Neural cell (in vitro differentiated cells): ENCODE data around the gene MRNIP. TPM values are rescaled to one million over a fixed set of nuclear protein-coding genes. Genes with fewer than 3 reads are reported as not detected.

ENCODE experiments used
- H2AFZ ChIP-seq: fragments of 200-600, 300-800 bp; sonication (generic), shearing (Covaris generic); 2 replicates; pipeline ENCODE4 v1.6.0; 2014; ENCODE audit warnings: low read depth, mild to moderate bottlenecking, antibody characterized with exemption, low read length, moderate library complexity
- H3F3A ChIP-seq: fragments of 200-600 bp; shearing (Covaris generic); 2 replicates; pipeline ENCODE4 v1.6.1; 2016; ENCODE audit warnings: mild to moderate bottlenecking, moderate library complexity, mixed read lengths, antibody characterized with exemption, low read length; ENCODE audit not compliant: insufficient read depth, poor library complexity, severe bottlenecking
- H3K27ac ChIP-seq: fragments of 200-600, 300-800 bp; sonication (generic), shearing (Covaris generic); 2 replicates; pipeline ENCODE4 v1.5.1; 2014; ENCODE audit warnings: mild to moderate bottlenecking, low read length, moderate library complexity
- H3K27me3 ChIP-seq: fragments of 300-800, 200-600 bp; sonication (generic), shearing (Covaris generic); 2 replicates; pipeline ENCODE4 v1.6.0; 2014; ENCODE audit warnings: mild to moderate bottlenecking, low read depth, low read length, moderate library complexity; ENCODE audit not compliant: insufficient read depth
- H3K36me3 ChIP-seq: fragments of 300-800, 200-600 bp; sonication (generic), shearing (Covaris generic); 2 replicates; pipeline ENCODE4 v1.5.1; 2014; ENCODE audit warnings: mild to moderate bottlenecking, antibody characterized with exemption, low read length, moderate library complexity; ENCODE audit not compliant: insufficient read depth
- H3K4me2 ChIP-seq: fragments of 300-800, 200-600 bp; sonication (generic), shearing (Covaris generic); 2 replicates; pipeline ENCODE4 v1.6.0; 2014; ENCODE audit warnings: mild to moderate bottlenecking, low read length
- H3K4me3 ChIP-seq: fragments of 300-800, 200-600 bp; sonication (generic), shearing (Covaris generic); 2 replicates; pipeline ENCODE4 v1.5.1; 2014; ENCODE audit warnings: mild to moderate bottlenecking, low read length, moderate library complexity
- H3K79me2 ChIP-seq: fragments of 200-600 bp; shearing (Covaris generic); replicated peaks from 2 replicates; pipeline ENCODE4 v1.6.0; 2014; ENCODE audit warnings: mild to moderate bottlenecking, low read length, moderate library complexity; ENCODE audit not compliant: insufficient read depth
- H3K9ac ChIP-seq: fragments of 300-800, 200-600 bp; sonication (generic), shearing (Covaris generic); 2 replicates; pipeline ENCODE4 v1.6.1; 2016; ENCODE audit warnings: mild to moderate bottlenecking, low read length, mixed read lengths
- H3K9me2 ChIP-seq: fragments of 200-600 bp; shearing (Covaris generic); 2 replicates; pipeline ENCODE4 v1.6.1; 2016; ENCODE audit warnings: mild to moderate bottlenecking, low read length, mixed read lengths; ENCODE audit not compliant: insufficient read depth
- H3K9me3 ChIP-seq: fragments of 200-600, 300-800 bp; sonication (generic), shearing (Covaris generic); 2 replicates; pipeline ENCODE4 v1.6.1; 2016; ENCODE audit warnings: mild to moderate bottlenecking, mixed run types, low read length, moderate library complexity, mixed read lengths
- H4K20me1 ChIP-seq: fragments of 200-600 bp; shearing (Covaris generic); 2 replicates; pipeline ENCODE4 v1.6.1; 2016; ENCODE audit warnings: mild to moderate bottlenecking, mixed run types; ENCODE audit not compliant: insufficient read depth
- CTCF ChIP-seq: fragments of 450-650 bp; IDR thresholded peaks from 2 replicates; pipeline ENCODE4 v1.5.1; 2014; ENCODE audit warnings: antibody characterized with exemption, mild to moderate bottlenecking, moderate library complexity; ENCODE audit not compliant: poor library complexity, severe bottlenecking
- EP300 ChIP-seq: fragments of 450-650 bp; conservative IDR thresholded peaks from 2 replicates; pipeline ENCODE4 v1.6.1; 2014; ENCODE audit warnings: antibody characterized with exemption, mild to moderate bottlenecking, moderate library complexity; ENCODE audit not compliant: poor library complexity, severe bottlenecking
- EZH2 ChIP-seq: fragments of 200-600, 300-800 bp; shearing (Covaris generic), sonication (generic); IDR thresholded peaks from 2 replicates; pipeline ENCODE4 v1.6.1; 2014; ENCODE audit warnings: antibody characterized with exemption, low read length, borderline replicate concordance, mild to moderate bottlenecking; ENCODE audit not compliant: insufficient read depth, poor library complexity, severe bottlenecking
- MXI1 ChIP-seq: fragments of 450-650 bp; conservative IDR thresholded peaks from 2 replicates; pipeline ENCODE4 v1.6.1; 2014; ENCODE audit warnings: antibody characterized with exemption, mild to moderate bottlenecking; ENCODE audit not compliant: poor library complexity, severe bottlenecking
- POLR2AphosphoS5 ChIP-seq: IDR thresholded peaks from 2 replicates; pipeline ENCODE4 v1.6.1; 2012
- RAD21 ChIP-seq: fragments of 450-650 bp; conservative IDR thresholded peaks from 2 replicates; pipeline ENCODE4 v1.6.1; 2014; ENCODE audit warnings: antibody characterized with exemption, mild to moderate bottlenecking, moderate library complexity
- REST ChIP-seq: IDR thresholded peaks from 2 replicates; pipeline ENCODE4 v1.6.1; 2012; ENCODE audit warnings: borderline replicate concordance
- SMC3 ChIP-seq: fragments of 450-650 bp; conservative IDR thresholded peaks from 2 replicates; pipeline ENCODE4 v1.6.1; 2014; ENCODE audit warnings: antibody characterized with exemption, mild to moderate bottlenecking, moderate library complexity; ENCODE audit not compliant: poor library complexity
- TAF1 ChIP-seq: IDR thresholded peaks from 2 replicates; pipeline ENCODE4 v1.6.1; 2012; ENCODE audit warnings: low read depth
- polyA plus RNA-seq: library from polyadenylated mRNA; depleted of rRNA; stranded (reverse); fragments of >200 nt; gene quantifications from 2 replicates; pipeline ENCODE4 v1.2.3, GENCODE V29; 2014

Gene MRNIP
- polyA plus RNA-seq, 1 donor from 2014 or later = 121 TPM

- Histone ChIP-seq H3K79me2 (peaks cover 8% of the 10 kb centered on the region), H3K9ac (no peak overlapping the region), H3K9me3 (no peaks in the 10 kb centered on the region), H3K36me3 (no peaks in the 10 kb centered on the region), H3K27ac (no peak overlapping the region), H3K27me3 (no peaks in the 10 kb centered on the region), H3K4me3 (no peak overlapping the region), H2AFZ (no peak overlapping the region), H3K4me2 (no peak overlapping the region), H4K20me1 (no peaks in the 10 kb centered on the region), H3K9me2 (no peaks in the 10 kb centered on the region), H3F3A (no peaks in the 10 kb centered on the region)
- TF ChIP-seq RAD21 (no peak), POLR2AphosphoS5 (no peak), TAF1 (no peak), CTCF (no peak), MXI1 (no peak), REST (no peak)
Observed at GRCh38 chr5:179905161-179905560, 46.5 kb upstream of the MRNIP start.

- H3K79me2 ChIP-seq = peaks cover 8% of the 10 kb centered on the region
Observed at GRCh38 chr5:179904463-179905160, 46.0 kb upstream of the MRNIP start.

More at GRCh38 chr5:179904463-179905160, 46.0 kb upstream of the MRNIP start:
- no peaks in the 10 kb centered on the region for H3K36me3 ChIP-seq
- no peaks in the 10 kb centered on the region for H3F3A ChIP-seq
- no peak overlapping the region for H2AFZ ChIP-seq
- H3K27me3 ChIP-seq = no peaks in the 10 kb centered on the region
- H3K27ac ChIP-seq = no peak overlapping the region
- no peak overlapping the region for H3K9ac ChIP-seq
- no peaks in the 10 kb centered on the region for H4K20me1 ChIP-seq
- H3K9me2 ChIP-seq = no peaks in the 10 kb centered on the region
- no peaks in the 10 kb centered on the region for H3K9me3 ChIP-seq
- no peak overlapping the region for H3K4me2 ChIP-seq
- no peak overlapping the region for H3K4me3 ChIP-seq
- no peak for TF ChIP-seq REST
- TF ChIP-seq TAF1 = no peak
- no peak for TF ChIP-seq EP300
- no peak for TF ChIP-seq EZH2
- no peak for TF ChIP-seq POLR2AphosphoS5
- no peak for TF ChIP-seq SMC3
- TF ChIP-seq RAD21 = no peak
- TF ChIP-seq MXI1 = no peak
- no peak for TF ChIP-seq CTCF
